Central memory CD8-positive, alpha-beta T cell (primary cell): ENCODE results near the gene TRAPPC2L.
"Not testable (repeated sequence)": the region's sequence is repeated elsewhere in the genome, so short reads cannot be mapped to it uniquely, and the experiment has no call there.

ENCODE experiments used
- ATAC-seq: fragments of 150-1000 bp; cut with Tn5 transposase; replicated peaks from 2 replicates; pipeline ENCODE4 v1.10.0; 2022; ENCODE audit warnings: mild to moderate bottlenecking, moderate FRiP score, moderate number of reproducible peaks; ENCODE audit not compliant: poor library complexity, severe bottlenecking; ENCODE audit errors: extremely low read depth
- DNase-seq, 2 donors: peaks; one replicate each; pipeline ENCODE4 v3.0.0; 2021; ENCODE audit warnings: low spot score in 2 of 2
- H3K27ac Mint-ChIP-seq: one replicate; pipeline ENCODE4 v1.8.0; 2022; ENCODE audit warnings: low read depth, mild to moderate bottlenecking, moderate library complexity, mixed read lengths
- H3K27me3 Mint-ChIP-seq: one replicate; pipeline ENCODE4 v1.8.0; 2022; ENCODE audit warnings: mixed read lengths
- H3K36me3 Mint-ChIP-seq: one replicate; pipeline ENCODE4 v1.8.0; 2022; ENCODE audit warnings: mild to moderate bottlenecking, moderate library complexity, mixed read lengths; ENCODE audit not compliant: insufficient read depth
- H3K4me1 Mint-ChIP-seq: one replicate; pipeline ENCODE4 v1.8.0; 2022; ENCODE audit warnings: mixed read lengths
- H3K4me3 Mint-ChIP-seq: one replicate; pipeline ENCODE4 v1.8.0; 2022; ENCODE audit warnings: mild to moderate bottlenecking, moderate library complexity, mixed read lengths
- H3K9me3 Mint-ChIP-seq: one replicate; pipeline ENCODE4 v1.8.0; 2022; ENCODE audit warnings: mixed read lengths

The TRAPPC2L gene

GRCh38 chr16:88889702-88890352, 32.9 kb downstream of the TRAPPC2L start:
- H3K27ac Mint-ChIP-seq, H3K4me1 Mint-ChIP-seq, DNase-seq: not testable (repeated sequence)

DNA sequence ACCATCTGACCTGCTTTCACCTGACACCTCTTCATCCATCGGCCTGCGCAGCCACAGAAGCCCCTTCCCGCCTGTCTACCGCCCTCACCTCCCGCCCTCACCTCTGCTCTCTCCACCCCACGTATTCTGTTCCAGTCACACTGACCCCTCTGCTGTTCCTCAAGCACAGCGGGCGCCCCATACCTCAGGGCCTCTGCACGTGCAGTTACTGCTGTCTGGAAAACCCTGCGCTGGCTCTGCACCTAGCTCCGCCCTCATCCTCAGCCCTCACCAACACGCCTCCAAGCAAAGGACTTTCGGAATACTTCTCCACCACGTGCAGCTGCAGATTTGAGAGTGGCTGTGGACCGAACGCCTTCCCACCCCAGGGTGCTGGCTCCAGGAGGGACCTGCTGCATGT, 34.2 kb downstream of the TRAPPC2L start:
- Mint-ChIP-seq H3K27ac (no peak overlapping the region), H3K4me3 (no peak overlapping the region), H3K36me3 (peaks cover 2% of the 10 kb centered on the region), H3K4me1 (no peaks in the 10 kb centered on the region), H3K9me3 (no peaks in the 10 kb centered on the region), H3K27me3 (no peaks in the 10 kb centered on the region)
- ATAC-seq (no peak), DNase-seq (no peak)

More at GRCh38 chr16:88889702-88890352, 32.9 kb downstream of the TRAPPC2L start:
- ATAC-seq, H3K4me3 Mint-ChIP-seq, H3K27me3 Mint-ChIP-seq, H3K9me3 Mint-ChIP-seq, H3K36me3 Mint-ChIP-seq: not testable (repeated sequence)

- ATAC-seq (no peak), DNase-seq (no peak)
- H3K9me3 Mint-ChIP-seq, result no peaks in the 10 kb centered on the region
- H3K4me3 Mint-ChIP-seq, result no peak overlapping the region
- H3K36me3 Mint-ChIP-seq, result peaks cover 2% of the 10 kb centered on the region
- no peaks in the 10 kb centered on the region for H3K4me1 Mint-ChIP-seq
- no peak overlapping the region for H3K27ac Mint-ChIP-seq
- H3K27me3 Mint-ChIP-seq, result no peaks in the 10 kb centered on the region
These were observed 35.1 kb downstream of the TRAPPC2L start for GRCh38 chr16:88892065-88892464.

DNA sequence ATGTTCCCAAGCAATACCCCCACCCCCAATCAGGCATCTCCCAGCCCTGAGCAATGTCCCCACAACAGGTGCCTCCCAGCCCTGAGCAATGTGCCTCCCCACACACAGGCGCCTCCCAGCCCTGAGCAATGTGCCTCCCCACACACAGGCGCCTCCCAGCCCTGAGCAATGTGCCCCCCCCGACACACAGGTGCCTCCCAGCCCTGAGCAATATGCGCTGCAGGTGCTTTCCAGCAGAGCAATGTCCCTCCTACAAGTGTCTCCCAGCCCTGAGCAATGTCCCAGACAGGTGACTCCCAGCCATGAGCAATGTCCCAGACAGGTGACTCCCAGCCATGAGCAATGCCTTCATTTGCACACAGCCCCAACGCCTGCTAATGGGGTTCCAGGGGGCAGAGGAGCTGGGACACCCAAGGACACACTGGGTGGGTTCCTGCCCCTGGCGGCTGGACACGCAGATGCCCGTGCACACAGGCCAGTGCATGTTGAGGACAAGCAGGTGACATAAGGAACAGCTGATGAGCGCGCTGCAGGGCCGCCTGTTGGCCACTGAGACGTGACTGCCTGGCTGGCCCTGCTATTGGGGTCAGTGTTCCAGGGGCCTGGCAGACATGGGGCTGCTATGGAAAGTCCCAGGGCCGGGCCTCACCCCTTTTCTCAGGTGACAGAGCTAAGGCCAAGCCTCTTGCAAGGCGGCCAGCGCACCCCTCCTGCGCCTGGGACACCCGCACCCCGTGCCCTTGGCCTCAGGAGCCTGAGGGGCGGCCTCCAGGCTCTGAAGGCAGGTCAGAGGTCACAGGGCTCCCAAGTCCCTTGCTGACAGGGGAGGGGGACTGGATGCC, 36.4 kb downstream of the TRAPPC2L start:
- ATAC-seq (no peak), DNase-seq (no peak)
- H3K27ac Mint-ChIP-seq, result no peak overlapping the region
- peaks cover 2% of the 10 kb centered on the region for H3K36me3 Mint-ChIP-seq
- H3K9me3 Mint-ChIP-seq, result no peaks in the 10 kb centered on the region
- no peaks in the 10 kb centered on the region for H3K4me1 Mint-ChIP-seq
- no peak overlapping the region for H3K4me3 Mint-ChIP-seq
- no peaks in the 10 kb centered on the region for H3K27me3 Mint-ChIP-seq

DNA sequence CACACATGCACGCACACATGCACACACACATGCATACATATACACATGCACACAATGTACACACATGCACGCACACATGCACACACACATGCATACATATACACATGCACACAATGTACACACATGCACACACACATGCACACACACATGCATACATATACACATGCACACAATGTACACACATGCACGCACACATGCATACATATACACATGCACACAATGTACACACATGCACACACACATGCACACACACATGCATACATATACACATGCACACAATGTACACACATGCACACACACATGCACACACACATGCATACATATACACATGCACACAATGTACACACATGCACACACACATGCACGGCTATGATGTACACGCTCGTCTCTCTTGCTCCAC, 37.3 kb downstream of the TRAPPC2L start:
- not testable (repeated sequence) for H3K9me3 Mint-ChIP-seq, H3K27ac Mint-ChIP-seq, H3K27me3 Mint-ChIP-seq, H3K4me3 Mint-ChIP-seq, ATAC-seq, H3K4me1 Mint-ChIP-seq, DNase-seq, H3K36me3 Mint-ChIP-seq

- Mint-ChIP-seq H3K27ac (no peak overlapping the region), H3K4me3 (no peak overlapping the region), H3K9me3 (no peaks in the 10 kb centered on the region), H3K4me1 (no peaks in the 10 kb centered on the region), H3K36me3 (peaks cover 2% of the 10 kb centered on the region), H3K27me3 (no peaks in the 10 kb centered on the region)
- DNase-seq, result no peak
- no peak for ATAC-seq
These were observed 37.9 kb downstream of the TRAPPC2L start for GRCh38 chr16:88894681-88895300.

- peaks cover 2% of the 10 kb centered on the region for H3K36me3 Mint-ChIP-seq
- no peaks in the 10 kb centered on the region for H3K27me3 Mint-ChIP-seq
- no peak overlapping the region for H3K27ac Mint-ChIP-seq
- no peaks in the 10 kb centered on the region for H3K4me1 Mint-ChIP-seq
- ATAC-seq (no peak), DNase-seq (no peak)
- H3K9me3 Mint-ChIP-seq, result no peaks in the 10 kb centered on the region
- no peak overlapping the region for H3K4me3 Mint-ChIP-seq
These were observed 38.4 kb downstream of the TRAPPC2L start for GRCh38 chr16:88895335-88895734.

DNA sequence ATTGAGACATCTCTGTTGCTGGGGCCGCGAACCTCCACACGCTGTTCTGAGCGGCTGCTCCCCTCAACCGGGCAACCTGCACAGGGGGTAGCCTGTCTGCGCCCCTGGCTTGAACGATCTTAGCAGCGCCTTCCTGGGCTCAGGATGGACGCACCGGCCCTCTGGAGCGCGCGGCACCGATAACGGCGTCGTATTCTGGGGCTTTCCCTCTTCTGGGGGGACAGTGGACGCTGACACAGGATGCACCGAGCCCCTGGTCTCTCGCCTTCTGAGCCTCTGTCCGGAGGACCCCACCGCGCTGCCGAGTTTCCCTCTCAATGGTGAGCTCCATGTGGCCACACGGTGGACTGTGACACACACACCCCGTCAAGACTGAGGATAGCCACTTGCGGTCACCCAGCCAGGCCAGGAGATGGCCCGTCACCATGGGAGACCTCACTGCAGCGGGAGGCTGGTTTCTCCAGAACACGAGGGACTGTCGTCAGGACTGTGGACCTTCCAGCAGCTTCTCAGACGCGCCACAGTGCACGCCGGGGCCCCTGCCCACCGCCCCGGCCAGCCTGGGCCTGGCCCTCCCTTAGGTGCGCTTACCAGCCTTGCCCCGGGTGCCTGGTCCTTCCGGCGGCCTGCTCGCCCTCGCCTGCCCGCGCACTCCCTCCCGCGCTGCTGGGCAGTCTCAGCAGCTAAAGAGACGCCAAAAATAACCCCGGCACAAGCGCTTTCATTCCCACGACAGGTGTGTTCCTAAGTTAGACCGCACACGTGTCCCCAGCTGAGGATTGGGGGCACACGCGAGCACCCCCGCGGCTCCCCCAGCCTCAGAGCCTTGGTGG, 39.5 kb downstream of the TRAPPC2L start:
- Mint-ChIP-seq H3K27ac (no peak overlapping the region), H3K9me3 (no peaks in the 10 kb centered on the region), H3K4me1 (no peaks in the 10 kb centered on the region), H3K27me3 (no peaks in the 10 kb centered on the region), H3K36me3 (peaks cover 3% of the 10 kb centered on the region), H3K4me3 (no peak overlapping the region)
- DNase-seq (no peak), ATAC-seq (no peak)

DNA sequence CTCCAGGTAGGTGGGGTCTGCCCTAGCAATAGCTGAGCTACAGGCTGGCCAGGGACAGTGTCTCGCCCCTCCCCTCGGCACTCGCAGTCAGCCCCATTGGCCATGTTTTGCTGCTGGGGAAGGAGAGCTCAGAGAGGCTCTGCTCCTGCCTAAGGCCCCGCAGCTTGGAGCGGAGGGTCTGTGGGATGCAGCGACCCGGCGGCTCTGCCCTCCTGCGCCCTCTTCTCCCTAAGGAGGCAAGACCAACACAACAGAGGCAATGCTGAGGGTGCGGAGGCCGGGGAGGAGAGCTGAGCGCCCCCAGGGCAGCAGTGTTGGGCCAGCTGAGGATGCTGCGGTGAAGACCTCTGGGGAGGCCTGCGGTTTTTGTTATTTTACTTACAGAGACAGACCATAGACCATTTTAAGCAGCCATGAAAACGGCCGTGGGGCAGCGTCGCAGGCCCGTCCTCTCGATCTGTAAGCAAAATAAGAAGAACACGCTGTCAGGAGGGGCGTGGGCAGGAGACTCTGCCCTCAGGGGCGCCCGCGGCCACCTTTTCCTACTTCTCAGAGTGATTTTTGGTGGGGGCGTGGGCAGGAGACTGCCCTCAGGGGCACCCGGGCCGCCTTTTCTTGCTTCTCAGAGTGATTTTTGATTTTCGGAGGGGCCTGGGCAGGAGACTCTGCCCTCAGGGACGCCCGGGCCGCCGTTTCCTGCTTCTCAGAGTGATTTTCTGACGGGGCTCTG, 40.9 kb downstream of the TRAPPC2L start:
- DNase-seq (no peak), ATAC-seq (no peak)
- Mint-ChIP-seq H3K36me3 (peaks cover 4% of the 10 kb centered on the region), H3K27me3 (no peaks in the 10 kb centered on the region), H3K9me3 (no peaks in the 10 kb centered on the region), H3K4me3 (no peak overlapping the region), H3K27ac (no peak overlapping the region), H3K4me1 (peaks cover 3% of the 10 kb centered on the region)

DNA sequence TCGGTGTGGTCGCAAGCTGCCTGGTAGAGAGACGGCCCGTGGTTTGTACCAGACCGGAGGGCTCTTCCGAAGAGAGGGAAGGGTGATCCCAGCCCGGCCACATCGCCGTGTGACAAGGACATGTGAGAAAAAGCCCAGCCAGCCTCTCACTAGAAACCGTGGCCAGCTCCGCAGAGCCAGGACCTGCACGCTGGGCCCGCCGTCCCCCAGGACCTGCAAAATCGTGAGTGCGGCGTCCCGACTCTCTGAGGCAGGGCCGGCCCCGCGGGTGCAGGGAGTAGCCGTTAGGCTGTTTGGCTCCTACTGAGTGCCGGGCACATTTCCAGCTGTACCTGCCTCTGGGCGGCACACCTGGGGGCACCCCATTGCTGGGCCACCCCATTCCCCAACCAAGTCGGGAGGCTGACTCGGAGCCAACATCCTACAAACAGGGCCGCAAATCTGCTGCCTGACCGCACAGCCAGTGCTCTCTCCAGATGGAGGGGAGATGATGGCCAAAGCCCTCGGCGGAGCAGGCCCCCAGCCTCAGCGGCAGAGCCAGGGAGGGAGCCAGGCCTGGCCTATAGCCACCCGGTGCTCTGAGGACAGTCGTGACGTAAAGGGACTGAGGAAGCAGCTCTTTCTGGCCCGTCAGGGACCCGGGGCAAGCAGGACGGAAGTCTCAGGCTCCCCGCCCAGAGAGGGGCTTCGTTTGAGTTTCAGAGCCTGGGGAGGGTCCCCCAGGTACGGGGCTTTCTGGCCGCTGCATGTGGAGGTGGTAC, 43.2 kb downstream of the TRAPPC2L start:
- DNase-seq, result no peak
- ATAC-seq, result no peak
- Mint-ChIP-seq H3K4me3 (no peak overlapping the region), H3K36me3 (peaks cover 4% of the 10 kb centered on the region), H3K27ac (no peak overlapping the region), H3K4me1 (peaks cover 6% of the 10 kb centered on the region), H3K27me3 (no peaks in the 10 kb centered on the region), H3K9me3 (no peaks in the 10 kb centered on the region)

- DNase-seq, result no peak
- no peak for ATAC-seq
- no peak overlapping the region for H3K27ac Mint-ChIP-seq
- no peak overlapping the region for H3K4me3 Mint-ChIP-seq
- no peaks in the 10 kb centered on the region for H3K9me3 Mint-ChIP-seq
- peaks cover 4% of the 10 kb centered on the region for H3K36me3 Mint-ChIP-seq
- H3K27me3 Mint-ChIP-seq, result no peaks in the 10 kb centered on the region
- peaks cover 6% of the 10 kb centered on the region for H3K4me1 Mint-ChIP-seq
These were observed 43.7 kb downstream of the TRAPPC2L start for GRCh38 chr16:88900662-88901052.
